ENCODE measurements around the gene ZYG11A.

- no peak for TF ChIP-seq EZH2 (IDR thresholded peaks at IDR 0.05; ENCODE audit: insufficient read depth, poor library complexity, severe bottlenecking)
- TF ChIP-seq EZH2phosphoT487 (IDR thresholded peaks at IDR 0.05; ENCODE audit: insufficient read depth, low read depth) = no peak
Observed at GRCh38 chr1:52914463-52914862, 71.9 kb downstream of the ZYG11A start.

Measured in GM23248 (cell line).